AG20443 (cell line): ENCODE data around the gene RBM38.

ENCODE experiments used
- DNase-seq: peaks from one replicate; pipeline ENCODE4 v3.0.0; 2012; ENCODE audit warnings: low spot score, mixed read lengths

Gene RBM38

GRCh38 chr20:57451795-57452661 lies 60.8 kb downstream of the RBM38 start:
- no peak for DNase-seq

GRCh38 chr20:57455386-57455785 lies 64.2 kb downstream of the RBM38 start:
- DNase-seq: no peak

- no peak for DNase-seq
These were observed 64.9 kb downstream of the RBM38 start for GRCh38 chr20:57456116-57456515.

GRCh38 chr20:57457243-57458095 lies 66.3 kb downstream of the RBM38 start:
- DNase-seq: no peak

GRCh38 chr20:57458400-57459160 lies 67.4 kb downstream of the RBM38 start:
- peak; percentile 31 for DNase-seq
